Measurements from ENCODE around the gene ZBTB5.
"Not testable (repeated sequence)": the region's sequence is repeated elsewhere in the genome, so short reads cannot be mapped to it uniquely, and the experiment has no call there.

The ZBTB5 gene

GRCh38 chr9:37476930-37477329 lies 11.7 kb upstream of the ZBTB5 start:
- Mint-ChIP-seq H3K9me3 (peaks cover 33% of the 10 kb centered on the region), H3K27ac (no peak overlapping the region), H3K27me3 (ENCODE audit: low read depth, poor library complexity) (no peaks in the 10 kb centered on the region), H3K4me1 (peaks cover 14% of the 10 kb centered on the region), H3K4me3 (no peak overlapping the region), H3K36me3 (ENCODE audit: low read depth) (peaks cover 6% of the 10 kb centered on the region)
- no peak for TF ChIP-seq CTCF (IDR thresholded peaks at IDR 0.05)
- no peak for DNase-seq

GRCh38 chr9:37474438-37474837 lies 9.2 kb upstream of the ZBTB5 start:
- TF ChIP-seq CTCF (IDR thresholded peaks at IDR 0.05) = no peak
- H3K27ac Mint-ChIP-seq = no peak overlapping the region
- peaks cover 6% of the 10 kb centered on the region for H3K36me3 Mint-ChIP-seq (ENCODE audit: low read depth)
- peaks cover 33% of the 10 kb centered on the region for H3K9me3 Mint-ChIP-seq
- no peaks in the 10 kb centered on the region for H3K27me3 Mint-ChIP-seq (ENCODE audit: low read depth, poor library complexity)
- DNase-seq = no peak
- peaks cover 16% of the 10 kb centered on the region for H3K4me1 Mint-ChIP-seq
- no peak overlapping the region for H3K4me3 Mint-ChIP-seq

GRCh38 chr9:37473982-37474381 lies 8.7 kb upstream of the ZBTB5 start:
- Mint-ChIP-seq H3K9me3 (peaks cover 33% of the 10 kb centered on the region), H3K4me1 (peaks cover 16% of the 10 kb centered on the region)
- H3K36me3 Mint-ChIP-seq (ENCODE audit: low read depth); DNase-seq; H3K27ac Mint-ChIP-seq; H3K27me3 Mint-ChIP-seq (ENCODE audit: low read depth, poor library complexity); H3K4me3 Mint-ChIP-seq: not testable (repeated sequence)

- Mint-ChIP-seq H3K27me3 (ENCODE audit: low read depth, poor library complexity) (no peaks in the 10 kb centered on the region), H3K9me3 (peaks cover 33% of the 10 kb centered on the region), H3K27ac (peak overlapping the region; percentile 97), H3K4me3 (peak overlapping the region; percentile 75), H3K36me3 (ENCODE audit: low read depth) (peaks cover 6% of the 10 kb centered on the region), H3K4me1 (peaks cover 16% of the 10 kb centered on the region)
- TF ChIP-seq CTCF (IDR thresholded peaks at IDR 0.05) = no peak
- DNase-seq = no peak
These were observed 6.9 kb upstream of the ZBTB5 start for GRCh38 chr9:37471942-37472684.

- Mint-ChIP-seq H3K9me3 (peaks cover 11% of the 10 kb centered on the region), H3K4me3 (no peak overlapping the region), H3K36me3 (ENCODE audit: low read depth) (no peaks in the 10 kb centered on the region), H3K27me3 (ENCODE audit: low read depth, poor library complexity) (no peaks in the 10 kb centered on the region), H3K4me1 (peaks cover 32% of the 10 kb centered on the region), H3K27ac (no peak overlapping the region)
- TF ChIP-seq CTCF (IDR thresholded peaks at IDR 0.05) = no peak
- no peak for DNase-seq
These were observed 3.4 kb upstream of the ZBTB5 start for GRCh38 chr9:37468620-37469019.

GRCh38 chr9:37467530-37467929 lies 2.3 kb upstream of the ZBTB5 start:
- Mint-ChIP-seq H3K4me1 (peaks cover 42% of the 10 kb centered on the region), H3K4me3 (peak overlapping the region; percentile 93)
- H3K36me3 Mint-ChIP-seq (ENCODE audit: low read depth); DNase-seq; H3K27me3 Mint-ChIP-seq (ENCODE audit: low read depth, poor library complexity); H3K27ac Mint-ChIP-seq; H3K9me3 Mint-ChIP-seq: not testable (repeated sequence)
